HepG2 (cell line): ENCODE measurements around the gene PDLIM5.

Experiments used
- BRCA1 ChIP-seq: sonication (generic); formaldehyde crosslinking; IDR thresholded peaks from 2 replicates; pipeline ENCODE4 v1.4.0; 2020; ENCODE audit warnings: missing genetic modification reagents
- EED ChIP-seq: sonication (generic); formaldehyde crosslinking; IDR thresholded peaks from 2 replicates; pipeline ENCODE4 v1.5.0; 2020; ENCODE audit warnings: mild to moderate bottlenecking, missing genetic modification reagents
- HDAC2 ChIP-seq: sonication (generic); formaldehyde crosslinking; IDR thresholded peaks from 2 replicates; pipeline ENCODE4 v1.4.0; 2020; ENCODE audit warnings: missing genetic modification reagents
- NFIC ChIP-seq: IDR thresholded peaks from 2 replicates; pipeline ENCODE4 v1.6.1; 2012; ENCODE audit warnings: mild to moderate bottlenecking, low read length, inconsistent platforms
- ZNF160 ChIP-seq: sonication (generic); formaldehyde crosslinking; IDR thresholded peaks from 2 replicates; pipeline ENCODE4 v1.8.0; 2022; ENCODE audit warnings: mild to moderate bottlenecking, inconsistent platforms, missing genetic modification reagents
- TF ChIP-seq, protein P1 (sequence below): sonication (generic); formaldehyde crosslinking; IDR thresholded peaks from 2 replicates; pipeline ENCODE4 v1.5.0; 2020; ENCODE audit warnings: mild to moderate bottlenecking, missing genetic modification reagents, moderate library complexity

DNA sequence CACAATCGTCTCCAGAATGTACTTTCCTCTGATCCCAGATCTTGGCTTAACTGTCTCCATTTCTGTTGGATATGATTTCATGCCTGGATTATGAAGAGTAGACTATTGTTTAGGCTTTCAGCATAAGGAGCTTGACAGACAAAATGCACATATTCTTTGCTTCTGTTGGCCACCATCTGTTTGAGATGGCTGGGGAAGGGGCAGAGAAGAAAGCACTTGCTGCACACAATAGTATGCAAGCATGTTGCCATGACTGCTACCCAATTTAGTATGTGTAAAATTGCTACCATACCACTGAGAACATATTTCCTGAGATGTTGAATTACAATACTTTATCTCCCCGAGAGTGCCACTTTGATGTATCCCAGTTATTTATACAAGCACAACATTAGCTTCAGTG, 178.1 kb downstream of the PDLIM5 start:
- TF ChIP-seq ZNF160 (no peak), HDAC2 (CRISPR knock-in tag) (no peak), NFIC (no peak), EED (CRISPR knock-in tag) (no peak), BRCA1 (no peak)
- TF ChIP-seq, protein P1, sequence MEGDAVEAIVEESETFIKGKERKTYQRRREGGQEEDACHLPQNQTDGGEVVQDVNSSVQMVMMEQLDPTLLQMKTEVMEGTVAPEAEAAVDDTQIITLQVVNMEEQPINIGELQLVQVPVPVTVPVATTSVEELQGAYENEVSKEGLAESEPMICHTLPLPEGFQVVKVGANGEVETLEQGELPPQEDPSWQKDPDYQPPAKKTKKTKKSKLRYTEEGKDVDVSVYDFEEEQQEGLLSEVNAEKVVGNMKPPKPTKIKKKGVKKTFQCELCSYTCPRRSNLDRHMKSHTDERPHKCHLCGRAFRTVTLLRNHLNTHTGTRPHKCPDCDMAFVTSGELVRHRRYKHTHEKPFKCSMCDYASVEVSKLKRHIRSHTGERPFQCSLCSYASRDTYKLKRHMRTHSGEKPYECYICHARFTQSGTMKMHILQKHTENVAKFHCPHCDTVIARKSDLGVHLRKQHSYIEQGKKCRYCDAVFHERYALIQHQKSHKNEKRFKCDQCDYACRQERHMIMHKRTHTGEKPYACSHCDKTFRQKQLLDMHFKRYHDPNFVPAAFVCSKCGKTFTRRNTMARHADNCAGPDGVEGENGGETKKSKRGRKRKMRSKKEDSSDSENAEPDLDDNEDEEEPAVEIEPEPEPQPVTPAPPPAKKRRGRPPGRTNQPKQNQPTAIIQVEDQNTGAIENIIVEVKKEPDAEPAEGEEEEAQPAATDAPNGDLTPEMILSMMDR = no peak
